Parathyroid adenoma (tissue), 2 donors: Measurements from ENCODE around the gene ZDHHC14.

Experiments used
- H2AFZ ChIP-seq: fragments of 300-600 bp; sonication (generic); one replicate; pipeline ENCODE4 v1.7.0; 2017; ENCODE audit warnings: antibody characterized with exemption, mild to moderate bottlenecking
- H3K27ac ChIP-seq: fragments of 300-600 bp; sonication (generic); one replicate; pipeline ENCODE4 v1.7.0; 2017
- H3K27me3 ChIP-seq: fragments of 300-600 bp; sonication (generic); one replicate; pipeline ENCODE4 v1.7.0; 2017; ENCODE audit warnings: low read length; ENCODE audit not compliant: control insufficient read depth, insufficient read depth
- H3K36me3 ChIP-seq: fragments of 300-600 bp; sonication (generic); one replicate; pipeline ENCODE4 v1.7.0; 2017; ENCODE audit warnings: low read length; ENCODE audit not compliant: control insufficient read depth, insufficient read depth
- H3K4me1 ChIP-seq: fragments of 300-600 bp; sonication (generic); one replicate; pipeline ENCODE4 v1.7.0; 2017; ENCODE audit warnings: control low read depth
- H3K4me2 ChIP-seq: fragments of 300-600 bp; sonication (generic); one replicate; pipeline ENCODE4 v1.7.0; 2017; ENCODE audit warnings: low read length
- H3K4me3 ChIP-seq: fragments of 300-600 bp; sonication (generic); one replicate; pipeline ENCODE4 v1.7.0; 2017; ENCODE audit warnings: low read depth, low read length
- H3K79me2 ChIP-seq: fragments of 300-600 bp; sonication (generic); one replicate; pipeline ENCODE4 v1.7.0; 2017; ENCODE audit warnings: control low read depth
- H3K9ac ChIP-seq: fragments of 300-600 bp; sonication (generic); one replicate; pipeline ENCODE4 v1.7.0; 2017; ENCODE audit warnings: mild to moderate bottlenecking
- H3K9me3 ChIP-seq: fragments of 300-600 bp; sonication (generic); one replicate; pipeline ENCODE4 v1.7.0; 2017; ENCODE audit warnings: low read length; ENCODE audit not compliant: control insufficient read depth
- CTCF ChIP-seq: fragments of 300-600 bp; sonication (generic); IDR thresholded peaks from one replicate; pipeline ENCODE4 v1.7.0; 2017; ENCODE audit warnings: antibody characterized with exemption, mild to moderate bottlenecking
- donor health status: primary hyperparathyroidism.

Gene ZDHHC14

GRCh38 chr6:157396026-157396425 is 15.0 kb downstream of the ZDHHC14 start:
- Histone ChIP-seq H3K4me1 (peaks cover 17% of the 10 kb centered on the region), H3K79me2 (peaks cover 18% of the 10 kb centered on the region), H3K9ac (no peak overlapping the region), H3K27ac (no peak overlapping the region), H3K9me3 (no peaks in the 10 kb centered on the region), H3K36me3 (no peaks in the 10 kb centered on the region), H3K4me3 (no peak overlapping the region), H3K27me3 (no peaks in the 10 kb centered on the region), H3K4me2 (no peak overlapping the region), H2AFZ (no peak overlapping the region)
- TF ChIP-seq CTCF: no peak

GRCh38 chr6:157397660-157398059 is 16.7 kb downstream of the ZDHHC14 start:
- TF ChIP-seq CTCF: no peak
- Histone ChIP-seq H2AFZ (no peak overlapping the region), H3K4me2 (no peak overlapping the region), H3K4me3 (no peak overlapping the region), H3K9ac (no peak overlapping the region), H3K4me1 (peaks cover 17% of the 10 kb centered on the region), H3K27me3 (no peaks in the 10 kb centered on the region), H3K9me3 (no peaks in the 10 kb centered on the region), H3K79me2 (peaks cover 24% of the 10 kb centered on the region), H3K36me3 (no peaks in the 10 kb centered on the region), H3K27ac (no peak overlapping the region)

- H2AFZ ChIP-seq: no peak overlapping the region
- H3K36me3 ChIP-seq: no peaks in the 10 kb centered on the region
- peaks cover 24% of the 10 kb centered on the region for H3K79me2 ChIP-seq
- H3K9ac ChIP-seq: no peak overlapping the region
- H3K9me3 ChIP-seq: no peaks in the 10 kb centered on the region
- no peak for TF ChIP-seq CTCF
- H3K27ac ChIP-seq: no peak overlapping the region
- no peak overlapping the region for H3K4me3 ChIP-seq
- peaks cover 15% of the 10 kb centered on the region for H3K4me1 ChIP-seq
- H3K27me3 ChIP-seq: no peaks in the 10 kb centered on the region
- no peak overlapping the region for H3K4me2 ChIP-seq
These were observed 17.2 kb downstream of the ZDHHC14 start for GRCh38 chr6:157398151-157398550.

- H3K9ac ChIP-seq: no peak overlapping the region
- H3K4me3 ChIP-seq: no peak overlapping the region
- H3K36me3 ChIP-seq: no peaks in the 10 kb centered on the region
- no peaks in the 10 kb centered on the region for H3K27me3 ChIP-seq
- no peaks in the 10 kb centered on the region for H3K9me3 ChIP-seq
- TF ChIP-seq CTCF: no peak
- peaks cover 36% of the 10 kb centered on the region for H3K79me2 ChIP-seq
- peaks cover 4% of the 10 kb centered on the region for H3K4me1 ChIP-seq
- no peak overlapping the region for H2AFZ ChIP-seq
- no peak overlapping the region for H3K4me2 ChIP-seq
- no peak overlapping the region for H3K27ac ChIP-seq
These were observed 19.7 kb downstream of the ZDHHC14 start for GRCh38 chr6:157400676-157401075.

- H3K79me2 ChIP-seq: peaks cover 40% of the 10 kb centered on the region
- no peak overlapping the region for H3K4me3 ChIP-seq
- no peak overlapping the region for H3K27ac ChIP-seq
- H3K9me3 ChIP-seq: no peaks in the 10 kb centered on the region
- no peak overlapping the region for H3K9ac ChIP-seq
- no peaks in the 10 kb centered on the region for H3K4me1 ChIP-seq
- no peaks in the 10 kb centered on the region for H3K36me3 ChIP-seq
- no peaks in the 10 kb centered on the region for H3K27me3 ChIP-seq
- H2AFZ ChIP-seq: no peak overlapping the region
- no peak overlapping the region for H3K4me2 ChIP-seq
- no peak for TF ChIP-seq CTCF
These were observed 20.8 kb downstream of the ZDHHC14 start for GRCh38 chr6:157401734-157402338.
